HepG2 (cell line): ENCODE measurements around the gene GON4L. TPM values are rescaled to one million over a fixed set of nuclear protein-coding genes. Genes with fewer than 3 reads are reported as not detected.
"Not testable (repeated sequence)": the region's sequence is repeated elsewhere in the genome, so short reads cannot be mapped to it uniquely, and the experiment has no call there.

Experiments
- ATAC-seq: fragments of 200-7000 bp; cut with Tn5 transposase; 3 replicates; pipeline ENCODE4 v1.9.1; 2020; ENCODE audit warnings: mild to moderate bottlenecking, moderate library complexity
- BruUV-seq: library from RNA; stranded (reverse); fragments of 400-500 nt; replicated peaks from 2 replicates; lab custom pipeline; 2021; lab: Mats Ljungman, UMichigan
- CTCF ChIA-PET: fragments of 300-600 bp; formaldehyde crosslinking; extraction: SDS; loops from one replicate; lab custom pipeline; 2021; ENCODE audit warnings: low total read pairs, inconsistent platforms, low intra/inter-chr PET ratio; lab: Yijun Ruan, JAX
- POLR2A ChIA-PET: fragments of 350-600 bp; sonication (Branson Sonifier 250); formaldehyde crosslinking; loops from one replicate; lab custom pipeline; 2020; ENCODE audit warnings: antibody characterized with exemption, inconsistent platforms; lab: Yijun Ruan, JAX
- DNase-seq: peaks from one replicate; pipeline ENCODE4 v3.0.0-alpha.2; 2015; ENCODE audit warnings: low spot score
- FAIRE-seq: peaks from 3 replicates; lab custom pipeline; 2011; peaks lifted over from hg19 to GRCh38; lab: Jason Lieb, UNC
- H2AFZ ChIP-seq: one replicate; pipeline ENCODE4 v1.6.1; 2011; ENCODE audit warnings: low read length, inconsistent platforms
- H3K27ac ChIP-seq: fragments of 300-600 bp; 3 replicates; pipeline ENCODE4 v1.8.0; 2011; ENCODE audit warnings: mixed run types, mild to moderate bottlenecking, mixed read lengths, low read length, inconsistent platforms; ENCODE audit not compliant: insufficient read depth; ENCODE audit errors: extremely low read length
- H3K27me3 ChIP-seq, 2 experiments: fragments of 200-600 bp in 1 of 2; 2 replicates in 1 of 2; 3 replicates in 1 of 2; pipeline versions ENCODE4 v1.6.0 to v1.8.0; 2011; ENCODE audit warnings: low read length in 2 of 2, mild to moderate bottlenecking in 2 of 2, moderate library complexity in 2 of 2, inconsistent platforms in 1 of 2; ENCODE audit not compliant: insufficient read depth in 2 of 2, control insufficient read depth in 1 of 2
- H3K36me3 ChIP-seq, 2 experiments: fragments of 200-600 bp in 1 of 2; replicated peaks in 1 of 2; 2 replicates in 1 of 2; 3 replicates in 1 of 2; pipeline versions ENCODE4 v1.5.1 to v1.8.0; 2011; ENCODE audit warnings: low read length in 2 of 2, inconsistent platforms in 1 of 2; ENCODE audit not compliant: insufficient read depth in 2 of 2, control insufficient read depth in 1 of 2
- H3K4me1 ChIP-seq: 2 replicates; pipeline ENCODE4 v1.5.1; 2012; ENCODE audit warnings: low read length, inconsistent platforms; ENCODE audit not compliant: insufficient read depth
- H3K4me2 ChIP-seq: 2 replicates; pipeline ENCODE4 v1.6.0; 2011; ENCODE audit warnings: low read depth, low read length, inconsistent platforms
- H3K4me3 ChIP-seq, 3 experiments: fragments of 200-600 bp in 1 of 3; sonication (generic), shearing (Covaris generic) in 1 of 3; replicated peaks in 1 of 3; 2 replicates each; pipeline ENCODE4 v1.5.1; 2011 to 2016; ENCODE audit warnings: low read length in 3 of 3, inconsistent platforms in 2 of 3, low read depth in 2 of 3, mild to moderate bottlenecking in 2 of 3, control low read depth in 1 of 3, mixed read lengths in 1 of 3; ENCODE audit not compliant: insufficient read depth in 1 of 3
- H3K79me2 ChIP-seq: one replicate; pipeline ENCODE4 v1.6.1; 2011; ENCODE audit warnings: low read length, inconsistent platforms; ENCODE audit not compliant: insufficient read depth
- H3K9ac ChIP-seq: 2 replicates; pipeline ENCODE4 v1.6.0; 2011; ENCODE audit warnings: mild to moderate bottlenecking, low read depth, low read length, inconsistent platforms; ENCODE audit not compliant: insufficient read depth
- H3K9me3 ChIP-seq: 2 replicates; pipeline ENCODE4 v1.5.1; 2012; ENCODE audit warnings: mild to moderate bottlenecking, low read length
- H4K20me1 ChIP-seq: 2 replicates; pipeline ENCODE4 v1.6.0; 2011; ENCODE audit warnings: inconsistent platforms, mild to moderate bottlenecking, low read length, moderate library complexity; ENCODE audit not compliant: insufficient read depth
- ETV6 ChIP-seq: sonication (generic); formaldehyde crosslinking; conservative IDR thresholded peaks from 2 replicates; pipeline ENCODE4 v1.4.0; 2020; ENCODE audit warnings: missing genetic modification reagents
- HNF4A ChIP-seq: sonication (generic); formaldehyde crosslinking; IDR thresholded peaks from 2 replicates; pipeline ENCODE4 v1.4.0; 2020; ENCODE audit warnings: missing genetic modification reagents
- MED8 ChIP-seq: sonication (generic); formaldehyde crosslinking; IDR thresholded peaks from 2 replicates; pipeline ENCODE4 v1.8.1; 2023; ENCODE audit warnings: mild to moderate bottlenecking, missing genetic modification reagents; ENCODE audit not compliant: insufficient replicate concordance
- NR2F1 ChIP-seq, 2 experiments: fragments of 450-650 bp in 1 of 2; formaldehyde crosslinking in 1 of 2; IDR thresholded peaks; 2 replicates each; pipeline versions ENCODE4 v1.5.0 to v1.6.1; 2016 to 2020; ENCODE audit warnings: mild to moderate bottlenecking in 1 of 2, missing compliant biosample characterization in 1 of 2, missing genetic modification reagents in 1 of 2, moderate library complexity in 1 of 2
- NR2F6 ChIP-seq, 2 experiments: IDR thresholded peaks; 2 replicates each; pipeline ENCODE4 v1.6.1; 2016; ENCODE audit warnings: antibody characterized with exemption in 1 of 2, mild to moderate bottlenecking in 1 of 2
- RARA ChIP-seq: IDR thresholded peaks from 2 replicates; pipeline ENCODE4 v1.6.1; 2016; ENCODE audit warnings: missing genetic modification reagents, missing compliant biosample characterization
- RXRA ChIP-seq: sonication (generic); formaldehyde crosslinking; IDR thresholded peaks from 2 replicates; pipeline ENCODE4 v1.5.1; 2020; ENCODE audit warnings: missing genetic modification reagents
- SALL1 ChIP-seq: sonication (generic); formaldehyde crosslinking; IDR thresholded peaks from 2 replicates; pipeline ENCODE4 v1.8.0; 2022; ENCODE audit warnings: mild to moderate bottlenecking, missing genetic modification reagents
- SOX13 ChIP-seq, 3 experiments: fragments of 450-650 bp in 1 of 3; sonication (generic) in 1 of 3; formaldehyde crosslinking in 1 of 3; IDR thresholded peaks in 2 of 3; conservative IDR thresholded peaks in 1 of 3; 2 replicates each; pipeline versions ENCODE4 v1.5.0 to v1.6.1; 2016 to 2020; ENCODE audit warnings: antibody characterized with exemption in 1 of 3, mild to moderate bottlenecking in 1 of 3, missing compliant biosample characterization in 1 of 3, missing genetic modification reagents in 1 of 3, moderate library complexity in 1 of 3
- SOX6 ChIP-seq, 2 experiments: fragments of 450-650 bp in 1 of 2; sonication (generic) in 1 of 2; formaldehyde crosslinking in 1 of 2; IDR thresholded peaks; 2 replicates each; pipeline versions ENCODE4 v1.4.0 to v1.6.1; 2017 to 2020; ENCODE audit warnings: antibody characterized with exemption in 1 of 2, mild to moderate bottlenecking in 1 of 2, missing genetic modification reagents in 1 of 2
- ZNF331 ChIP-seq: sonication (generic); formaldehyde crosslinking; IDR thresholded peaks from 2 replicates; pipeline ENCODE4 v1.4.0; 2020; ENCODE audit warnings: missing genetic modification reagents
- ZNF598 ChIP-seq: sonication (generic); formaldehyde crosslinking; IDR thresholded peaks from 2 replicates; pipeline ENCODE4 v1.5.1; 2020; ENCODE audit warnings: mild to moderate bottlenecking, missing genetic modification reagents, borderline replicate concordance
- WGBS: methylation state at CpG from one replicate; pipeline ENCODE4 v1.1.6; 2017; ENCODE audit warnings: low lambda C conversion rate; 5-methylcytosine and 5-hydroxymethylcytosine counted together
- in situ Hi-C: cut with HindIII; loops from 2 replicates; pipeline ENCODE4 v1.10.0; 2017; ENCODE audit warnings: low pct_unique_long_range_greater_than_20kb; ENCODE audit not compliant: extremely low pct_ligation_motif_present
- intact Hi-C: fragments of 100-400 bp; cut with micrococcal nuclease; formaldehyde crosslinking; loops from one replicate; pipeline ENCODE4 v1.10.0; 2022; ENCODE audit not compliant: unreplicated experiment
- polyA plus RNA-seq, 8 experiments: library from polyadenylated mRNA; depleted of rRNA in 3 of 8; stranded (reverse) in 7 of 8; unstranded in 1 of 8; fragments of >200 nt; fragmentation: Illumina TruSeq in 4 of 8; extraction: Trizol in 4 of 8; gene quantifications; 2 replicates each; pipeline versions ENCODE4 v1.2.1 to v1.2.3, GENCODE V29; 2011 to 2016; ENCODE audit warnings: low read depth in 4 of 8, missing spikeins in 1 of 8, mixed read lengths in 1 of 8; ENCODE audit not compliant: insufficient read depth in 1 of 8
- total RNA-seq, 5 experiments: library from RNA; depleted of rRNA; stranded (reverse); fragments of >200 nt; fragmentation: Illumina TruSeq; extraction: Trizol; gene quantifications; 2 replicates each; pipeline ENCODE4 v1.2.3, GENCODE V29; 2016; ENCODE audit warnings: low read depth in 1 of 5
- TF ChIP-seq, protein P1 (sequence below): sonication (generic); formaldehyde crosslinking; conservative IDR thresholded peaks from 2 replicates; pipeline ENCODE4 v1.4.0; 2020; ENCODE audit warnings: mild to moderate bottlenecking, missing genetic modification reagents, moderate library complexity

The GON4L gene
- total and polyA plus RNA-seq, 2 of the 13 experiments (the other 11 are each of a cell fraction or from before 2014, with no cell fraction given) = 14.6 to 19.6 TPM

DNA sequence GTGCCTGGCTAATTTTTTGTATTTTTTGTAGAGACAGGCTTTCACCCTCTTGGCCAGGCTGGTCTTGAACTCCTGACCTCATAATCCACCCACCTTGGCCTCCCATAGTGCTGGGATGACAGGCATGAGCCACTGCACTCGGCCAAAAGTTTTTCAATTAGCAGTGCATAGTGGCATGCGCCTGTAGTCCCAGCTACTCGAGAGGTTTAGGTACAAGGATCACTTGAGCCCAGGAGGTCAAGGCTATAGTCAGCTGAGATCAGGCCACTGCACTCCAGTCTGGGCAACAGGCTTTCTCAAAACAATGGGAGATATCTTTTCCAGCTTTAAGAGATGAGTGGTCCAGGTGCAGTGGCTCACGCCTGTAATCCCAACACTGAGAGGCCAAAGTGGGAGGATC, 137.3 kb downstream of the GON4L start:
- DNase-seq (no peak), ATAC-seq (peak; percentile 63), FAIRE-seq (no peak)
- intact Hi-C loops (no loop called here), in situ Hi-C loops (no loop called here)
- no peak overlapping the region for H3K4me2 ChIP-seq
- H3K27ac ChIP-seq = no peak overlapping the region
- H3K79me2 ChIP-seq = no peaks in the 10 kb centered on the region
- peaks cover 3 to 45% of the 10 kb centered on the region in 2 experiments; a peak in 3 of 5 replicates for H3K36me3 ChIP-seq
- no peaks in the 10 kb centered on the region for H3K27me3 ChIP-seq
- no peaks in the 10 kb centered on the region for H3K9me3 ChIP-seq
- H3K4me1 ChIP-seq = peaks cover 9% of the 10 kb centered on the region
- CTCF ChIA-PET = no interaction called here
- BruUV-seq = no TSS peak
- 80% methylated on average over 2 of the region's 4 CpGs for WGBS
- no peaks in the 10 kb centered on the region for H4K20me1 ChIP-seq
- no peak for TF ChIP-seq ZNF331 (CRISPR knock-in tag)
- no peak for TF ChIP-seq MED8 (CRISPR knock-in tag)
- TF ChIP-seq ETV6 (CRISPR knock-in tag) = no peak
- TF ChIP-seq ZNF598 = no peak
- TF ChIP-seq RXRA (CRISPR knock-in tag) = 0 out of 2 replicates have a peak, but pooled peaks have one; percentile 26
- peak; percentile 29 to 41; a peak in 1 of 4 replicates for TF ChIP-seq NR2F1 (CRISPR knock-in tag; IDR thresholded peaks at IDR 0.05)
- no peak for TF ChIP-seq SOX13 (IDR thresholded peaks at IDR 0.05)
- no peak for TF ChIP-seq SOX13 (CRISPR knock-in tag; conservative IDR thresholded peaks at IDR 0.05 in 1 of 2, IDR thresholded peaks at IDR 0.05 in 1 of 2)
- TF ChIP-seq, protein P1, sequence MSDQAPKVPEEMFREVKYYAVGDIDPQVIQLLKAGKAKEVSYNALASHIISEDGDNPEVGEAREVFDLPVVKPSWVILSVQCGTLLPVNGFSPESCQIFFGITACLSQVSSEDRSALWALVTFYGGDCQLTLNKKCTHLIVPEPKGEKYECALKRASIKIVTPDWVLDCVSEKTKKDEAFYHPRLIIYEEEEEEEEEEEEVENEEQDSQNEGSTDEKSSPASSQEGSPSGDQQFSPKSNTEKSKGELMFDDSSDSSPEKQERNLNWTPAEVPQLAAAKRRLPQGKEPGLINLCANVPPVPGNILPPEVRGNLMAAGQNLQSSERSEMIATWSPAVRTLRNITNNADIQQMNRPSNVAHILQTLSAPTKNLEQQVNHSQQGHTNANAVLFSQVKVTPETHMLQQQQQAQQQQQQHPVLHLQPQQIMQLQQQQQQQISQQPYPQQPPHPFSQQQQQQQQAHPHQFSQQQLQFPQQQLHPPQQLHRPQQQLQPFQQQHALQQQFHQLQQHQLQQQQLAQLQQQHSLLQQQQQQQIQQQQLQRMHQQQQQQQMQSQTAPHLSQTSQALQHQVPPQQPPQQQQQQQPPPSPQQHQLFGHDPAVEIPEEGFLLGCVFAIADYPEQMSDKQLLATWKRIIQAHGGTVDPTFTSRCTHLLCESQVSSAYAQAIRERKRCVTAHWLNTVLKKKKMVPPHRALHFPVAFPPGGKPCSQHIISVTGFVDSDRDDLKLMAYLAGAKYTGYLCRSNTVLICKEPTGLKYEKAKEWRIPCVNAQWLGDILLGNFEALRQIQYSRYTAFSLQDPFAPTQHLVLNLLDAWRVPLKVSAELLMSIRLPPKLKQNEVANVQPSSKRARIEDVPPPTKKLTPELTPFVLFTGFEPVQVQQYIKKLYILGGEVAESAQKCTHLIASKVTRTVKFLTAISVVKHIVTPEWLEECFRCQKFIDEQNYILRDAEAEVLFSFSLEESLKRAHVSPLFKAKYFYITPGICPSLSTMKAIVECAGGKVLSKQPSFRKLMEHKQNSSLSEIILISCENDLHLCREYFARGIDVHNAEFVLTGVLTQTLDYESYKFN = 0 out of 2 replicates have a peak, but pooled peaks have one; percentile 32
- no peak for TF ChIP-seq SOX6 (IDR thresholded peaks at IDR 0.05)
- peak; percentile 39; the same call in 1 of the 2 replicates for TF ChIP-seq SOX6 (CRISPR knock-in tag; IDR thresholded peaks at IDR 0.05)
- TF ChIP-seq HNF4A (CRISPR knock-in tag) = peak; percentile 74
- peak; percentile 43; the same call in 1 of the 2 replicates for TF ChIP-seq RARA (CRISPR knock-in tag)
- TF ChIP-seq SALL1 = peak; percentile 32; the same call in 1 of the 2 replicates
- peak; percentile 52; the same call in 1 of the 2 replicates for TF ChIP-seq NR2F6 (IDR thresholded peaks at IDR 0.05)
- peak; percentile 19; the same call in 1 of the 2 replicates for TF ChIP-seq NR2F6 (CRISPR knock-in tag; IDR thresholded peaks at IDR 0.05)
- no peak overlapping the region for H3K4me3 ChIP-seq
- no peak overlapping the region for H2AFZ ChIP-seq
- POLR2A ChIA-PET = no interaction called here
- H3K9ac ChIP-seq = no peak overlapping the region

DNA sequence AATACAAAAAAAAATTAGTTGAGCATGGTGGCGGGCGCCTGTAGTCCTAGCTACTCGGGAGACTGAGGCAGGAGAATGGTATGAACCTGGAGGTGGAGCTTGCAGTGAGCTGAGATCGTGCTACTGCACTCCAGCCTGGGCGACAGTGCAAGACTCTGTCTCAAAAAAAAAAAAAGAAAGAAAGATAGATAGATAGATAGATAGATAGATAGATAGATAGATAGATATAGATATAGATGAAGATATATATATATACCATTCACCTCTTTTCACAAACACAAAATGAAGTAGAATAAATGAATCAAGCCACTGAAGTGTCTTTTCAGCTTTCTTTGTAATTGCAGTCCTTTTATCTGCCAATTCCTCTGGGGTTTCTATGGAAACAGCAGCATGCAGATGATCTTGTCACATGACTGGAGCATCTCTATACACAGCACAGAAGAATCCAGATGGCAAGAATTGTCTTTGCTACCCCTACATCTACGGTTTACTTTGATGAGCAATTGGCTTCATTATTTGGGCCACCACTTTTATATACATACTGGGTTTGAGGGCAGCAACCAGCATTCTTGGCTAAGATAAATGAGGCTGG, 138.4 kb downstream of the GON4L start:
- H3K27me3 ChIP-seq, H3K4me3 ChIP-seq, POLR2A ChIA-PET, FAIRE-seq, BruUV-seq, H3K27ac ChIP-seq, CTCF ChIA-PET, H2AFZ ChIP-seq, H3K4me1 ChIP-seq, H3K79me2 ChIP-seq, DNase-seq, H3K9ac ChIP-seq, intact Hi-C loops, H4K20me1 ChIP-seq, H3K9me3 ChIP-seq, in situ Hi-C loops, H3K4me2 ChIP-seq, ATAC-seq: not testable (repeated sequence)
- peaks cover 3 to 50% of the 10 kb centered on the region in 2 experiments; a peak in 4 of 5 replicates for H3K36me3 ChIP-seq
- WGBS = 96% methylated on average over 6 of the region's 6 CpGs
